Measurements from ENCODE around the gene NCBP1.

The NCBP1 gene

DNA sequence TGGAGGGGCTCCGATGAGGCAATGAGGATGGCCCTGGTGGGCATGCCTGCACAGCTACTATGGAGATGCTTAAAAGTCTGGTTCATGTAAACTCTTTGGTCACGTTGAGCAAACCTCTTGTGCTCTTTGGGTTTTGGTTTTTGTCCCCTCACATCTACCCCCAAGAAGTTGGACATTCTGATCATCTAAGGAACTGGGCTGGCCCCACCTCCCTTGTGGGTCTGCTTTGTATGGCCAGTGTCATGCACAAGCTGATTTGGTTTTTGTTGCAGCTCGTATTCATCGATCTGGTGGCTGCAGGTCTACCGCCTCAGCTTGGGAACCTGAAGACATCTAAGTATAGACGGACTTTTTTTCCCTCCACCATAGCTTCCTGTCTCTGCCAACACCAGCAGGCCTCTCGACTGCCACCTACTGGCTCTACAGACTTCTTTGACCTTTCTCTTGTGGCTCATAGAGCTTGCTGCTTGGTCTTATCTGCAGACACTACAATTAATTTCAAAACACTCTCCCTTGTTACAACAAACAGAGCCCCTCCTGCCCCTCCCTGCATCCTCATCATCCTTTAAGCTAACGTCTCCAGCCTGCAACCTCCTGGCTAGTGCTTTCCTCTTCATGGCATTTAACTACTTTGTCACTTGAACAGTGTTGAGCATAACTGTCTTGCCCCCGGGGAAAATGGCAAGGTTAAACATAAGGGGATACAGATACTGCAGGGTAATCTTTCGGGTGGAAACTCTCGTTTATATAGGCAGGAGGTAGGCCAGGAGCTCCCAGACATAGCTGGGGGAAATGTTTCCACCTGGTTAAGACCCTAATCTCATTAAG, 34.9 kb upstream of the NCBP1 start:
- Histone ChIP-seq H3K79me1 (ENCODE audit: low read depth, low read length) (peaks cover 2% of the 10 kb centered on the region), H2AFZ (ENCODE audit: low read length) (no peak overlapping the region), H3K36me3 (replicated peaks in 1 of 2; ENCODE audit: control insufficient read depth in 2 of 2, insufficient read depth in 2 of 2, low read length in 2 of 2) (peaks cover 22 to 45% of the 10 kb centered on the region in 2 donors), H3K18ac (ENCODE audit: low read length) (no peak overlapping the region), H2AK5ac (ENCODE audit: low read depth, low read length) (no peak overlapping the region), H3K27me3 (ENCODE audit: control insufficient read depth in 3 of 3, insufficient read depth in 3 of 3, low read depth in 1 of 3, low read length in 3 of 3) (peaks cover 0 to 2% (median 2%) of the 10 kb centered on the region in 3 experiments), H2BK12ac (ENCODE audit: low read length) (no peak overlapping the region), H3K27ac (replicated peaks; ENCODE audit: low read length) (no peak overlapping the region), H3K9ac (ENCODE audit: low read depth, low read length, poor library complexity) (no peak overlapping the region), H3K4me1 (ENCODE audit: control insufficient read depth in 2 of 2, insufficient read depth in 1 of 2, low read depth in 1 of 2, low read length in 2 of 2) (no peaks in the 10 kb centered on the region), H4K91ac (ENCODE audit: low read depth, low read length, poor library complexity) (no peak overlapping the region), H2BK5ac (ENCODE audit: low read length) (no peak overlapping the region), H2BK120ac (ENCODE audit: low read depth, low read length) (no peak overlapping the region), H3K14ac (ENCODE audit: low read length) (no peak overlapping the region), H4K8ac (ENCODE audit: low read depth, low read length) (no peak overlapping the region), H3K4me3 (ENCODE audit: low read length in 2 of 2) (no peak overlapping the region), H3K4me2 (ENCODE audit: insufficient read depth, low read length, poor library complexity, severe bottlenecking) (no peak overlapping the region), H3K23ac (ENCODE audit: low read depth, low read length, poor library complexity) (no peak overlapping the region), H3K4ac (ENCODE audit: low read length) (no peak overlapping the region), H3K9me3 (replicated peaks in 1 of 2; ENCODE audit: control insufficient read depth in 2 of 2, insufficient read depth in 1 of 2, low read depth in 1 of 2, low read length in 2 of 2) (no peaks in the 10 kb centered on the region), H2BK15ac (ENCODE audit: low read length) (no peak overlapping the region)
- DNase-seq (ENCODE audit: low spot score): peak; percentile 58
- no CpG with 5 or more reads among the region's 11 CpGs for WGBS, 2 donors (ENCODE audit: extremely low coverage in 2 of 2, insufficient read length in 2 of 2, insufficient replicate concordance in 1 of 2)

GRCh38 chr9:97599314-97599846, 34.2 kb upstream of the NCBP1 start:
- Histone ChIP-seq H3K4me1 (ENCODE audit: control insufficient read depth in 2 of 2, insufficient read depth in 1 of 2, low read depth in 1 of 2, low read length in 2 of 2) (no peaks in the 10 kb centered on the region), H2AK5ac (ENCODE audit: low read depth, low read length) (no peak overlapping the region), H3K4me3 (ENCODE audit: low read length in 2 of 2) (no peak overlapping the region), H4K8ac (ENCODE audit: low read depth, low read length) (no peak overlapping the region), H2BK12ac (ENCODE audit: low read length) (no peak overlapping the region), H3K9me3 (replicated peaks in 1 of 2; ENCODE audit: control insufficient read depth in 2 of 2, insufficient read depth in 1 of 2, low read depth in 1 of 2, low read length in 2 of 2) (no peaks in the 10 kb centered on the region), H3K27me3 (ENCODE audit: control insufficient read depth in 3 of 3, insufficient read depth in 3 of 3, low read depth in 1 of 3, low read length in 3 of 3) (no peaks in the 10 kb centered on the region), H4K91ac (ENCODE audit: low read depth, low read length, poor library complexity) (no peak overlapping the region), H3K9ac (ENCODE audit: low read depth, low read length, poor library complexity) (no peak overlapping the region), H3K14ac (ENCODE audit: low read length) (no peak overlapping the region), H2BK15ac (ENCODE audit: low read length) (no peak overlapping the region), H3K4ac (ENCODE audit: low read length) (no peak overlapping the region), H3K36me3 (replicated peaks in 1 of 2; ENCODE audit: control insufficient read depth in 2 of 2, insufficient read depth in 2 of 2, low read length in 2 of 2) (peaks cover 24 to 52% of the 10 kb centered on the region in 2 donors), H3K23ac (ENCODE audit: low read depth, low read length, poor library complexity) (no peak overlapping the region), H3K27ac (replicated peaks; ENCODE audit: low read length) (no peak overlapping the region), H3K79me1 (ENCODE audit: low read depth, low read length) (peaks cover 2% of the 10 kb centered on the region), H2BK120ac (ENCODE audit: low read depth, low read length) (no peak overlapping the region), H3K18ac (ENCODE audit: low read length) (no peak overlapping the region), H2AFZ (ENCODE audit: low read length) (no peak overlapping the region), H3K4me2 (ENCODE audit: insufficient read depth, low read length, poor library complexity, severe bottlenecking) (no peak overlapping the region), H2BK5ac (ENCODE audit: low read length) (no peak overlapping the region)
- no CpG with 5 or more reads among the region's 7 CpGs for WGBS, 2 donors (ENCODE audit: extremely low coverage in 2 of 2, insufficient read length in 2 of 2, insufficient replicate concordance in 1 of 2)
- no peak for DNase-seq (ENCODE audit: low spot score)

DNA sequence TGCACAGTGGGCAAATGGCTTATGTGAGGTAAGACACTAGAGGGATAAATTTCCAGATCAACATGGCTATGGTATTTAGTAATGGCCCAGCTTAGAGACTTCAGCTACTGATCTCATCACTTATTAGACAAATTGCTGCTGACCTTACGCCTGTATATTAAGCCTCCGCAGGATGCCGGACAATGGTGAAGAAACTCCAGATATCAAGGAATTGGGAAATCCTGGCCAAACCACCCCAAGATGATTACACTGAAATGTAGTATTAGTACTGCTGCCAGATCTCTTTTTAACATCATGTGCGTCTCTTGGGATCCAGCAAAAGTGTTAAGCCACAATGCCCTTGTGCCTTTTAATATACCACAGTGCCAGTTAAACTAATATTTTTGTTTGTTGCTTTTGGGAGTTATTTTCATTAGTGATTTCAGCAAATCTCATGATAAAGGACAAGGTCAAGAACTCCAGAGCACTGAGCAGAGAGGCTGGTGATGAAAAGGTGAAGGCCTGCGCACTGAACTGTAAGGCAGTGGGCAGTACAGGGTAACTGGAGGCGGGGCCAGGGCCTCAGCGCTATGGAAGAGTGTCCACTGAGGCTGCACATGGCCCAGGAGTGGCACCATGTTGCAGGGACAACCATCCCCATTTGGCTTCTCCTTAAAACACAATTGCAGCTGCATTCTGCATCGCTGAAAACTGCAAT, 32.9 kb upstream of the NCBP1 start:
- Histone ChIP-seq H2AK5ac (ENCODE audit: low read depth, low read length) (no peak overlapping the region), H2BK12ac (ENCODE audit: low read length) (no peak overlapping the region), H3K4me2 (ENCODE audit: insufficient read depth, low read length, poor library complexity, severe bottlenecking) (no peak overlapping the region), H3K36me3 (replicated peaks in 1 of 2; ENCODE audit: control insufficient read depth in 2 of 2, insufficient read depth in 2 of 2, low read length in 2 of 2) (peaks cover 37 to 65% of the 10 kb centered on the region in 2 donors), H3K9me3 (replicated peaks in 1 of 2; ENCODE audit: control insufficient read depth in 2 of 2, insufficient read depth in 1 of 2, low read depth in 1 of 2, low read length in 2 of 2) (no peaks in the 10 kb centered on the region), H3K18ac (ENCODE audit: low read length) (no peak overlapping the region), H2BK120ac (ENCODE audit: low read depth, low read length) (no peak overlapping the region), H3K4me3 (ENCODE audit: low read length in 2 of 2) (no peak overlapping the region), H2AFZ (ENCODE audit: low read length) (no peak overlapping the region), H3K27me3 (ENCODE audit: control insufficient read depth in 3 of 3, insufficient read depth in 3 of 3, low read depth in 1 of 3, low read length in 3 of 3) (no peaks in the 10 kb centered on the region), H3K14ac (ENCODE audit: low read length) (no peak overlapping the region), H3K9ac (ENCODE audit: low read depth, low read length, poor library complexity) (no peak overlapping the region), H3K4me1 (ENCODE audit: control insufficient read depth in 2 of 2, insufficient read depth in 1 of 2, low read depth in 1 of 2, low read length in 2 of 2) (no peaks in the 10 kb centered on the region), H3K27ac (replicated peaks; ENCODE audit: low read length) (no peak overlapping the region), H3K23ac (ENCODE audit: low read depth, low read length, poor library complexity) (no peak overlapping the region), H2BK5ac (ENCODE audit: low read length) (no peak overlapping the region), H4K8ac (ENCODE audit: low read depth, low read length) (no peak overlapping the region), H2BK15ac (ENCODE audit: low read length) (no peak overlapping the region), H3K79me1 (ENCODE audit: low read depth, low read length) (no peaks in the 10 kb centered on the region), H4K91ac (ENCODE audit: low read depth, low read length, poor library complexity) (no peak overlapping the region), H3K4ac (ENCODE audit: low read length) (no peak overlapping the region)
- no CpG with 5 or more reads among the region's 8 CpGs for WGBS, 2 donors (ENCODE audit: extremely low coverage in 2 of 2, insufficient read length in 2 of 2, insufficient replicate concordance in 1 of 2)
- no peak for DNase-seq (ENCODE audit: low spot score)
